GM10248 (cell line): ENCODE results near the gene MORF4L1.
"Not testable (repeated sequence)": the region's sequence is repeated elsewhere in the genome, so short reads cannot be mapped to it uniquely, and the experiment has no call there.

Experiments
- CTCF ChIA-PET: fragments of 300-600 bp; sonication (Branson Sonifier 250); formaldehyde crosslinking; extraction: SDS; loops from one replicate; lab custom pipeline; 2021; ENCODE audit warnings: antibody characterized with exemption; lab: Yijun Ruan, JAX
- POLR2A ChIA-PET: fragments of 350-650 bp; sonication (Branson Sonifier 250); formaldehyde crosslinking; extraction: SDS; loops from one replicate; lab custom pipeline; 2020; ENCODE audit warnings: antibody characterized with exemption; lab: Yijun Ruan, JAX
- DNase-seq: peaks from one replicate; pipeline ENCODE4 v3.0.0; 2012; ENCODE audit errors: extremely low spot score
- TF ChIP-seq, protein P1 (sequence below): IDR thresholded peaks from 2 replicates; pipeline ENCODE4 v1.5.1; 2012; ENCODE audit warnings: mild to moderate bottlenecking, low read depth; ENCODE audit errors: extremely low read depth, missing control alignments, control extremely low read depth

Gene MORF4L1

GRCh38 chr15:78837131-78837530 is 35.6 kb upstream of the MORF4L1 start:
- POLR2A ChIA-PET: no interaction called here
- CTCF ChIA-PET: interaction anchor here (1.8 kb wide), 1 partner anchor 347 kb away, joined by 4 read pairs; no protein-coding TSS in a partner anchor
- TF ChIP-seq, protein P1, sequence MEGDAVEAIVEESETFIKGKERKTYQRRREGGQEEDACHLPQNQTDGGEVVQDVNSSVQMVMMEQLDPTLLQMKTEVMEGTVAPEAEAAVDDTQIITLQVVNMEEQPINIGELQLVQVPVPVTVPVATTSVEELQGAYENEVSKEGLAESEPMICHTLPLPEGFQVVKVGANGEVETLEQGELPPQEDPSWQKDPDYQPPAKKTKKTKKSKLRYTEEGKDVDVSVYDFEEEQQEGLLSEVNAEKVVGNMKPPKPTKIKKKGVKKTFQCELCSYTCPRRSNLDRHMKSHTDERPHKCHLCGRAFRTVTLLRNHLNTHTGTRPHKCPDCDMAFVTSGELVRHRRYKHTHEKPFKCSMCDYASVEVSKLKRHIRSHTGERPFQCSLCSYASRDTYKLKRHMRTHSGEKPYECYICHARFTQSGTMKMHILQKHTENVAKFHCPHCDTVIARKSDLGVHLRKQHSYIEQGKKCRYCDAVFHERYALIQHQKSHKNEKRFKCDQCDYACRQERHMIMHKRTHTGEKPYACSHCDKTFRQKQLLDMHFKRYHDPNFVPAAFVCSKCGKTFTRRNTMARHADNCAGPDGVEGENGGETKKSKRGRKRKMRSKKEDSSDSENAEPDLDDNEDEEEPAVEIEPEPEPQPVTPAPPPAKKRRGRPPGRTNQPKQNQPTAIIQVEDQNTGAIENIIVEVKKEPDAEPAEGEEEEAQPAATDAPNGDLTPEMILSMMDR: no peak
- DNase-seq: no peak

GRCh38 chr15:78837543-78837942 is 35.1 kb upstream of the MORF4L1 start:
- DNase-seq: no peak
- POLR2A ChIA-PET: no interaction called here
- CTCF ChIA-PET: interaction anchor here (1.8 kb wide), 1 partner anchor 347 kb away, joined by 4 read pairs; no protein-coding TSS in a partner anchor
- TF ChIP-seq, protein P1: no peak

GRCh38 chr15:78838489-78838888 is 34.2 kb upstream of the MORF4L1 start:
- POLR2A ChIA-PET: no interaction called here
- DNase-seq: no peak
- CTCF ChIA-PET: interaction anchor here (1.0 to 1.2 kb wide), 2 partner anchors 9 to 346 kb away, joined by 3 read pairs; no protein-coding TSS in a partner anchor
- TF ChIP-seq, protein P1: no peak

GRCh38 chr15:78839151-78839550 is 33.5 kb upstream of the MORF4L1 start:
- CTCF ChIA-PET: interaction anchor here (1.0 to 1.2 kb wide), 2 partner anchors 9 to 345 kb away, joined by 3 read pairs; no protein-coding TSS in a partner anchor
- not testable (repeated sequence) for DNase-seq

DNA sequence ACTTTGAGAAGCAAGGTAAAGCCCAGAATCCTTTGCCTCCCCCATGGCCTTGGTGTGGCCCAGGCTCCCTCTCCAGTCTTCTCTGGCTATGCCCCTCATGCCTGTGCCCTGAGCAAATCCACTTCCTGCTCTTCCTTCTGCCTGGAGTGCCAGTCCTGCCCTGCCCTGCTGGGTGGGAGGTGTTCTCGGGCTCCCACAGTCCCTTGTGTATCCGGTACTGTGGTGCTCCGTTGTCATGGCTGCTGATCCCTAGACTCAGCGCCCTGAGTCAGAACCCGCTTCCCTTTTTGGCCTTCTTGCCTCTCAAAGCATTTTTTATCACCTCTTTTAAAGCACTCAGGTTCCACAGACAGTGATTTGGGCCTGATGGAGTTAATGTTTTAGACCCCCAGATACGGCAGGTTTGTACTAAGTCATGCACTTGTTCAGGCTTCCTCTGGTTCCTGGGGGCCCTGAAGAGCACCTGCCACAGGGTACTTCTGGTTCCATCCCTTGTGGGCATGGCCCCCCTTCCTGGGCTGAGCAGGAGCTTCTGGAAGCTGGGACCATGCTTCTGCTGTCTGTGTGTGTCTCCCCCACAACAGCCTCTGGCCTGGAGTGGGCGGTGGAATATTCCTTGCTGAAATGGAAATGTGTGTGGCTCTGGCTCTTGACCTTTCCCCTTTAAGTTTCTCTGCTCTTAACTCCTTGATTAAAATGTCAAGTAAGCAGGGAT is 31.9 kb upstream of the MORF4L1 start:
- DNase-seq: peak; percentile 49
- POLR2A ChIA-PET: no interaction called here
- CTCF ChIA-PET: interaction anchor here (1.7 kb wide), 1 partner anchor 10 kb away, joined by 5 read pairs; no protein-coding TSS in a partner anchor
- TF ChIP-seq, protein P1: no peak

More at GRCh38 chr15:78839151-78839550, 33.5 kb upstream of the MORF4L1 start:
- POLR2A ChIA-PET: not testable (repeated sequence)

DNA sequence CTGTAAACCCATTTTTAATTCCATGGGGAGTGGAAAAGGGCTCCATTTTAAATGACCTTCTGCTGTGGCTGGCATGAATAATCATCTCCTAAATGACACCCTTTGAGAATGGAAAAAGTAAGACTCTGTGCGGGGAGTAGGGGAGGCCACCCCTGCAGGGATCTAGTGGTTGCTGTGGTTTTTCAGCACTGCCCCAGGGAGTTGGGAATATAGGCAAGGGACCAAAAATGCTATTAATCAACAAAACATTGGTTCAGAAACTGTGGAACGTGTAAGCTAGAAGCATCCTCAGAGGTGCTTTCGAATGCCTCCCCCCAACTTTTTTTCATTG is 31.3 kb upstream of the MORF4L1 start:
- ChIA-PET POLR2A (no interaction called here), CTCF (interaction anchor here (1.7 kb wide), 1 partner anchor 11 kb away, joined by 5 read pairs; no protein-coding TSS in a partner anchor)
- no peak for DNase-seq

More for the DNA sequence above, 31.3 kb upstream of the MORF4L1 start:
- TF ChIP-seq, protein P1: no peak
